Activated T-helper 1 cell treated with anti-CD3 and anti-CD28 coated beads, Interleukin-2, amount 50 U/mL, for 16 hours (primary cell): ENCODE data around the gene RICTOR.

Experiments
- DNase-seq, 2 donors: peaks; one replicate each; pipeline ENCODE4 v3.0.0-alpha.2; 2020; ENCODE audit warnings: low read depth in 1 of 2, low spot score in 1 of 2

RICTOR gene

GRCh38 chr5:38891563-38891962, 182.6 kb downstream of the RICTOR start:
- no peak for DNase-seq

GRCh38 chr5:38889424-38889823, 184.8 kb downstream of the RICTOR start:
- no peak for DNase-seq

GRCh38 chr5:38888041-38888440, 186.2 kb downstream of the RICTOR start:
- DNase-seq: no peak
